ENCODE measurements around the gene TAF13.

GRCh38 chr1:109080441-109081082 is 4.8 kb upstream of the TAF13 start:
- TF ChIP-seq EZH2 (IDR thresholded peaks at IDR 0.05) (no peak), POLR2AphosphoS5 (IDR thresholded peaks at IDR 0.05; ENCODE audit: borderline replicate concordance, low read depth, low read length) (no peak)
